K562 treated with DMSO at 1 percent for 24 hours (cell line): Measurements from ENCODE around the gene CARS2. TPM values are rescaled to one million over a fixed set of nuclear protein-coding genes. Genes with fewer than 3 reads are reported as not detected.

Experiments used
- total RNA-seq: library from RNA; unstranded; fragments of 300-600 nt; gene quantifications from 2 replicates; pipeline ENCODE4 v1.2.3, GENCODE V29; 2022; ENCODE audit warnings: low read depth; ENCODE audit not compliant: insufficient read depth

The CARS2 gene, protein sequence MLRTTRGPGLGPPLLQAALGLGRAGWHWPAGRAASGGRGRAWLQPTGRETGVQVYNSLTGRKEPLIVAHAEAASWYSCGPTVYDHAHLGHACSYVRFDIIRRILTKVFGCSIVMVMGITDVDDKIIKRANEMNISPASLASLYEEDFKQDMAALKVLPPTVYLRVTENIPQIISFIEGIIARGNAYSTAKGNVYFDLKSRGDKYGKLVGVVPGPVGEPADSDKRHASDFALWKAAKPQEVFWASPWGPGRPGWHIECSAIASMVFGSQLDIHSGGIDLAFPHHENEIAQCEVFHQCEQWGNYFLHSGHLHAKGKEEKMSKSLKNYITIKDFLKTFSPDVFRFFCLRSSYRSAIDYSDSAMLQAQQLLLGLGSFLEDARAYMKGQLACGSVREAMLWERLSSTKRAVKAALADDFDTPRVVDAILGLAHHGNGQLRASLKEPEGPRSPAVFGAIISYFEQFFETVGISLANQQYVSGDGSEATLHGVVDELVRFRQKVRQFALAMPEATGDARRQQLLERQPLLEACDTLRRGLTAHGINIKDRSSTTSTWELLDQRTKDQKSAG
- 34.6 and 36.3 TPM in 2 replicates for total RNA-seq

DNA sequence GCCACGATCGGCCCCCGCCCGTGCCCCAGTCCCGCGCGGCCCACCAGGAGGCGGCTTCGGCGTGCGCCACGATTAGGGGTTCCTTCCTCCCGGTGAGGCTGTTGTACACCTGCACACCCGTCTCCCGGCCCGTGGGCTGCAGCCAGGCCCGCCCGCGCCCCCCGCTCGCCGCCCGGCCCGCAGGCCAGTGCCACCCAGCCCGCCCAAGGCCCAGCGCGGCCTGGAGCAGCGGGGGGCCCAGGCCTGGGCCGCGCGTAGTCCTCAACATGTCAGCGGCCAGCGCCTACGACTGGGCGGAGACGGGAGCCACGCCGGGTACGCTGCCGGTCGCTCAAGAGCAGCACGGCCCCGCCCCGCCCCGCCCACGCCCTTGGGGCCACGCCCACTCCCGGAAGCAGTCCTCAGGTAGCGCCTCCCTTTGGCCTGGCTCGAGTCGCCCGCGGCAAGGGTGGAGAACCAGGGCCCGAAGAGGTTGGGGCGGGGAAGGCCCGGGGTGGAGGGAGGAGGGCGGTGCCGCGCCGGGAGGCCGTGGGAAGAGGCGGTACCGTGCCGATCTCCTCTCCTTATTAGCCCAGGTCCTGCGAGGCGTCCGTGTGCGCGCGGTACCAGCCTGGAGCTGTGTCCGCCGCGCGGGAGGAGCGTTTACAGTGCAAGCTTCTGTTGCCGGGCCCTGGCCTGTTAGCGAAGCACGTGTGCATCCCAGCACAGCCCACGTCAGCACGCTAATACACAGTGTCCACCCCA lies at the start of gene CARS2:
Gene CARS2, minus strand, starts transcription at position 291 of the 744 bp plus-strand sequence. Its CDS starts 23 bp downstream, at position 268.

DNA sequence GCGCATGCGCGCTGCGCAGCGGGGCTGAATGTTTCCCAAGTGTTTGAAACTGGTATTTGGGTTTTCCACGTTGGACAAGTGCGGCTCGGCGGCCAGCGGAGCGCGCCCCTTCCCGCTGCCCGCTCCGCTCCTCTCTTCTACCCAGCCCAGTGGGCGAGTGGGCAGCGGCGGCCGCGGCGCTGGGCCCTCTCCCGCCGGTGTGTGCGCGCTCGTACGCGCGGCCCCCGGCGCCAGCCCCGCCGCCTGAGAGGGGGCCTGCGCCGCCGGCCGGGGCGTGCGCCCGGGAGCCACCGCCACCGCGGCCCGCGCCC lies 7.7 kb upstream of the CARS2 start, which contains the start of gene ING1:
Gene ING1, plus strand, starts transcription at position 59 of the 311 bp plus-strand sequence. CDS start 450 bp downstream, outside the sequence.

DNA sequence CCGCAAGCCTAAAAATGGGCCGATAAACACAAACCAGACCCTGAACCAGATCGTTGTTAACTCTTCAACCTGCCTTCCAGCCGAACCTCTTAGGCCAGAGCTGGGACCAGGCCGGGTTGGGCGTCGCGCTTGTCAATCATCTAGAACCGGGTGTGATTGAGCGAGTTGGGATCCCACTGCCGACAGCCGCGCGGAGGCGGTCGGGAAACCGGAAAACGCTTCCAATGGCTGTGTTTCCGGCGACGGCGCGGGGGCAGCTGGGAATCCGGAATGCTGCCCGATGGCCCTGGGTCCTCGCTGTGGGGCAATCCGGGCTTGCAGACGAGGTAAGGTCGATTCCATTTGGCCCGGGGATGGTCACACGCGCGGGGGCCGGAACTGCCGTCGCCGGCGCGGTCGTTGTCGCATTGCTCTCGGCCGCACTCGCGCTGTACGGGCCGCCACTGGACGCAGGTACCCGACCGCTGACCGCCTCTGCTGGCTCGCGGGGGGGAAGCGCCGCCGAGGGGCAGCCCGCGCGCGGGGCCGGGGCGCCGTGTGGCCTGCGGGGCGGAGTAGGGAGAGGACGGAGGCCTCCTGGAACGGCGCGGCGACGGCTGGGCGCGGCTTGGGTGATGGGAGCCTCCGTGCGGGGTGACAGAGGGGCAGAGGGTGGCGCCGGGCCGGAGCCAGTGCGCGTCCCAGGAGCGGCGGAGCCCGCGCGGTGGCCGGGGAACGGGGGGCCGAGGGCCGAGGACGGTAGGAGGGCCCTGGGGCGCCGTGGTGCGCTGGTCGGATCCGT lies 90.4 kb downstream of the CARS2 start, which contains the start of gene NAXD:
Gene NAXD, plus strand, starts transcription at position 224 of the 781 bp plus-strand sequence. Its CDS starts 57 bp downstream, at position 281.

Other genes starting within 250 kb of the CARS2 start
- gene RAB20, start 144.4 kb downstream of the CARS2 start, total RNA-seq: 7.0 and 7.9 TPM in 2 replicates
- 20.4 and 22.3 TPM in 2 replicates for gene NAXD, start 90.6 kb downstream of the CARS2 start, total RNA-seq
- 28.9 and 29.0 TPM in 2 replicates for gene ING1, start 7.6 kb upstream of the CARS2 start, total RNA-seq
- gene ANKRD10, start 209.0 kb upstream of the CARS2 start, total RNA-seq: 33.6 and 38.0 TPM in 2 replicates